Choroid plexus epithelial cell (primary cell): ENCODE data around the gene TH.

Experiments
- DNase-seq: peaks from one replicate; pipeline ENCODE4 v3.0.0-alpha.2; 2010; ENCODE audit warnings: low read depth
- H3K4me3 ChIP-seq: 2 replicates; pipeline ENCODE4 v1.5.1; 2011; ENCODE audit warnings: low read depth, mild to moderate bottlenecking, control low read depth, low read length, moderate library complexity
- TF ChIP-seq, protein P1 (sequence below): conservative IDR thresholded peaks from 2 replicates; pipeline ENCODE4 v1.5.1; 2011; ENCODE audit warnings: low read depth, mild to moderate bottlenecking, control low read depth, inconsistent platforms, low read length, moderate library complexity

The TH gene

DNA sequence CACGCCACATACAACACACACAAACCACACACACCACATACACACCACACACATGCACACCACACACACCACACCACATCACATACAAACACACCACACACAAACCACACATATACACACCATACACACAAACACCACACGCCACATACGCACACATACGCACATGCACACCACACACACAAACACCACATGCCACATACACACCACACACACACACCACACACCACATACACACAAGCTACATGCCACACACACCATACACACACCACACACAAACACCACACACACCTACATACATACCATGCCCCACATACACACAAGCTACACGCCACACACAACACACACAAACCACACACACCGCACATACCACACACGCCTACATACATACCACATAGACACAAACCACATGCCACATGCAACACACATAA, 15.7 kb upstream of the TH start:
- TF ChIP-seq, protein P1, sequence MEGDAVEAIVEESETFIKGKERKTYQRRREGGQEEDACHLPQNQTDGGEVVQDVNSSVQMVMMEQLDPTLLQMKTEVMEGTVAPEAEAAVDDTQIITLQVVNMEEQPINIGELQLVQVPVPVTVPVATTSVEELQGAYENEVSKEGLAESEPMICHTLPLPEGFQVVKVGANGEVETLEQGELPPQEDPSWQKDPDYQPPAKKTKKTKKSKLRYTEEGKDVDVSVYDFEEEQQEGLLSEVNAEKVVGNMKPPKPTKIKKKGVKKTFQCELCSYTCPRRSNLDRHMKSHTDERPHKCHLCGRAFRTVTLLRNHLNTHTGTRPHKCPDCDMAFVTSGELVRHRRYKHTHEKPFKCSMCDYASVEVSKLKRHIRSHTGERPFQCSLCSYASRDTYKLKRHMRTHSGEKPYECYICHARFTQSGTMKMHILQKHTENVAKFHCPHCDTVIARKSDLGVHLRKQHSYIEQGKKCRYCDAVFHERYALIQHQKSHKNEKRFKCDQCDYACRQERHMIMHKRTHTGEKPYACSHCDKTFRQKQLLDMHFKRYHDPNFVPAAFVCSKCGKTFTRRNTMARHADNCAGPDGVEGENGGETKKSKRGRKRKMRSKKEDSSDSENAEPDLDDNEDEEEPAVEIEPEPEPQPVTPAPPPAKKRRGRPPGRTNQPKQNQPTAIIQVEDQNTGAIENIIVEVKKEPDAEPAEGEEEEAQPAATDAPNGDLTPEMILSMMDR: no peak
- no peak for DNase-seq
- H3K4me3 ChIP-seq: no peak overlapping the region

- TF ChIP-seq, protein P1: peak; percentile 61
- DNase-seq: peak; percentile 36
- H3K4me3 ChIP-seq: no peak overlapping the region
Measured at GRCh38 chr11:2186669-2187279, 15.2 kb upstream of the TH start.

DNA sequence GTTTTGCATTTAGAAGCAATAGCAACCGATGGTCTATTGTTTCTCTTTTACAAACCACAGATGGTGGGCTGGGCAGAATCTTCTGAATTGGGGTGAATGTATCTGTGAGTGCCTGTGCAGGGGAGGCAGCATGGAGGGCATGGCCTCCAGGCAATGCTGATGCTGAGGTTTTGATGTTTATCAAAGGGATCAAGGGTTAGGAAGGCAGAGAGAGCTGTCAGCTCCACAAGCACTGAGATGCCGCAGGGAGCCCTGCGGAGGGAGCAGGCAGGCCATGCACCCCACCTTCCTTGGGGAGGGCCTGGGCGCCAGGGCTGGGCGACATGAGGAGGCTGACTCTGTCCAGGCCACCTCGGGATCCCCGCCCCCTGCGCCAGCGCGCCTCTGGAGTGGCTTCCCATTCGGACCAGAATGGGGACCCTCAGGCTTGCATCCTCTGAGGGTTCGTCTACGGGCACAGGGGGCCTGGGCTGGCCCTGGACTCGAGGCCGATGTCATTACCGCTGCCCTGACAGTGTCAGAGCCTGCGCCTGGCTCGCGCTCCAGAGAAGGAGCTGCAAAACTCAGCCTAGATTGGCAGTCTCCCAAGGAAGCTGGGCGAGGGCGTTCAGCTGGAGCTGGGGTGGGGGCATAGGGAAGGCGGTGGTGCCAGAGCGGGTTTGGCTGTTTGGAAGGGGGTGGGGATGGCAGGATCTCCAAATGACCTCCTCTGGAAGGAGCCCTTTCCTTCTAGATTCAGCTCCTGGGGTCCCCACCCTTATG, 13.9 kb upstream of the TH start:
- DNase-seq: no peak
- H3K4me3 ChIP-seq: no peak overlapping the region
- TF ChIP-seq, protein P1: no peak

DNA sequence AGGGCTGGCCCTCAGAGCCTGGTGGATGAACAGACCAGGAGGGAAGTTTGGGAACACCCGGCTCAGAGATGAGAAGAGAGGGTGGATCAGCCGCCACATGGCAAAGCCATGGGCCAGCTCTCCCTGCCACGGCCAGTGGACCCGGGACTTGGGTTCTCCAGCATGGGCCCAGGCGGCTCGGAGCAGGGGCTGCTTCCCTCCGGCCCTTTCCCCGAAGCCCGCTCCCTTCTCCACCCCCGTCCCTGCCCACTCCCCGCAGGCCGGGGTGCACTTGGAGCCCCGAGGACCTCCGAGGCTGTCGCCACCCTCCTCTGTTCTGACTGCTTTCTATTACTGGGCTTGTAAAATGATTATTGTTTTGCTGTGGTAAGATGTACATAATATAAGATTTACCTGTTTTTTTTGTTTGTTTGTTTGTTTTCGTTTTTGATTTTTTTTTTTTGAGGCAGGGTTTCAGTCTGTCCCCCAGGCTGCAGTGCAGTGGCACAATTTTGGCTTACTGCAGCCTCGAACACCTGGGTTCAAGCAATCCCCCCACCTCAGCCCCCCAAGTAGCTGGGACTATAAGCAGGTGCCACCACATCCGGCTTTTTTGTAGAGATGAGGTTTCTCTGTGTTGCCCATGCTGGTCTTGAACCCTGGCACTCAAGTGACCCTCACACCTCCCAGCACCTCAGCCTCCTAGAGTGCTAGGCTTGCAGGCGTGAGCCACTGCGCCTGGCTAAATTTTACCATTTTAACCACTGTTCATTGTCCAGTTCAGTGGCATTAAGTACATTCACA, 11.3 kb upstream of the TH start:
- no peak overlapping the region for H3K4me3 ChIP-seq
- no peak for DNase-seq
- TF ChIP-seq, protein P1: no peak

- DNase-seq: no peak
- H3K4me3 ChIP-seq: no peak overlapping the region
- TF ChIP-seq, protein P1: no peak
Measured at GRCh38 chr11:2182075-2182474, 10.5 kb upstream of the TH start.

- no peak for DNase-seq
- TF ChIP-seq, protein P1: no peak
- H3K4me3 ChIP-seq: no peak overlapping the region
Measured at GRCh38 chr11:2180789-2181370, 9.3 kb upstream of the TH start.
